GM21528 (cell line): ENCODE results near the gene NUP210L.
"Not testable (repeated sequence)": the region's sequence is repeated elsewhere in the genome, so short reads cannot be mapped to it uniquely, and the experiment has no call there.

Experiments used
- ATAC-seq: cut with Tn5 transposase; IDR thresholded peaks from one replicate; pipeline ENCODE4 v1.9.1; 2021; ENCODE audit warnings: mild to moderate bottlenecking, moderate library complexity; ENCODE audit not compliant: unreplicated experiment, low FRiP score

The NUP210L gene

GRCh38 chr1:154104433-154105082 lies 50.3 kb downstream of the NUP210L start:
- no peak for ATAC-seq

GRCh38 chr1:154100141-154100540 lies 54.7 kb downstream of the NUP210L start:
- not testable (repeated sequence) for ATAC-seq

- ATAC-seq, result no peak
Measured at GRCh38 chr1:154097873-154098272, 57.0 kb downstream of the NUP210L start.

- ATAC-seq, result no peak
Measured at GRCh38 chr1:154095456-154096060, 59.3 kb downstream of the NUP210L start.

- ATAC-seq, result no peak
Measured at GRCh38 chr1:154094411-154094810, 60.5 kb downstream of the NUP210L start.

- ATAC-seq, result no peak
Measured at GRCh38 chr1:154093699-154094098, 61.2 kb downstream of the NUP210L start.

- ATAC-seq, result no peak
Measured at GRCh38 chr1:154091706-154092105, 63.2 kb downstream of the NUP210L start.

GRCh38 chr1:154087574-154087973 lies 67.3 kb downstream of the NUP210L start:
- no peak for ATAC-seq

- ATAC-seq, result not testable (repeated sequence)
Measured at GRCh38 chr1:154083057-154083456, 71.8 kb downstream of the NUP210L start.

- no peak for ATAC-seq
Measured at GRCh38 chr1:154081386-154082126, 73.3 kb downstream of the NUP210L start.

GRCh38 chr1:154076413-154076812 lies 78.5 kb downstream of the NUP210L start:
- no peak for ATAC-seq

GRCh38 chr1:154075746-154076145 lies 79.1 kb downstream of the NUP210L start:
- no peak for ATAC-seq

- ATAC-seq, result no peak
Measured at GRCh38 chr1:154062309-154062708, 92.6 kb downstream of the NUP210L start.

- ATAC-seq, result not testable (repeated sequence)
Measured at GRCh38 chr1:154047436-154047835, 107.4 kb downstream of the NUP210L start.

GRCh38 chr1:154033697-154034096 lies 121.2 kb downstream of the NUP210L start:
- not testable (repeated sequence) for ATAC-seq

- no peak for ATAC-seq
Measured at GRCh38 chr1:154019940-154020339, 134.9 kb downstream of the NUP210L start.

GRCh38 chr1:154019269-154019668 lies 135.6 kb downstream of the NUP210L start:
- ATAC-seq, result no peak

- no peak for ATAC-seq
Measured at GRCh38 chr1:154014154-154014907, 140.5 kb downstream of the NUP210L start.

GRCh38 chr1:154012543-154012942 lies 142.3 kb downstream of the NUP210L start:
- not testable (repeated sequence) for ATAC-seq

GRCh38 chr1:154012129-154012528 lies 142.7 kb downstream of the NUP210L start:
- ATAC-seq, result no peak

- ATAC-seq, result no peak
Measured at GRCh38 chr1:154006136-154006535, 148.7 kb downstream of the NUP210L start.
